Stimulated activated naive B cell treated with anti-CD40 and anti-IgM and Interleukin-4, amounts not matched to agents 10 μg/mL and 1 μg/mL and 100 μg/mL, for 72 hours (primary cell): ENCODE measurements around the gene AFDN.

Experiments
- ATAC-seq, 2 donors: fragments of 150-1000 bp; cut with Tn5 transposase; replicated peaks; 2 replicates each; pipeline ENCODE4 v1.10.0; 2021; ENCODE audit warnings: moderate library complexity in 1 of 2
- DNase-seq: peaks from one replicate; pipeline ENCODE4 v3.0.0; 2021
- H3K27ac Mint-ChIP-seq: one replicate; pipeline ENCODE4 v1.8.0; 2022; ENCODE audit warnings: mild to moderate bottlenecking, mixed read lengths
- H3K27me3 Mint-ChIP-seq, 2 donors: one replicate each; pipeline ENCODE4 v1.8.0; 2022; ENCODE audit warnings: mixed read lengths in 2 of 2
- H3K36me3 Mint-ChIP-seq, 2 donors: one replicate each; pipeline ENCODE4 v1.8.0; 2022; ENCODE audit warnings: mixed read lengths in 2 of 2, mild to moderate bottlenecking in 1 of 2
- H3K4me1 Mint-ChIP-seq, 2 donors: one replicate each; pipeline ENCODE4 v1.8.0; 2022; ENCODE audit warnings: mixed read lengths in 2 of 2, mild to moderate bottlenecking in 1 of 2
- H3K4me3 Mint-ChIP-seq, 2 donors: one replicate each; pipeline ENCODE4 v1.8.0; 2022; ENCODE audit warnings: mild to moderate bottlenecking in 2 of 2, mixed read lengths in 2 of 2, moderate library complexity in 1 of 2
- H3K9me3 Mint-ChIP-seq, 2 donors: one replicate each; pipeline ENCODE4 v1.8.0; 2022; ENCODE audit warnings: mixed read lengths in 2 of 2, mild to moderate bottlenecking in 1 of 2

The AFDN gene

DNA sequence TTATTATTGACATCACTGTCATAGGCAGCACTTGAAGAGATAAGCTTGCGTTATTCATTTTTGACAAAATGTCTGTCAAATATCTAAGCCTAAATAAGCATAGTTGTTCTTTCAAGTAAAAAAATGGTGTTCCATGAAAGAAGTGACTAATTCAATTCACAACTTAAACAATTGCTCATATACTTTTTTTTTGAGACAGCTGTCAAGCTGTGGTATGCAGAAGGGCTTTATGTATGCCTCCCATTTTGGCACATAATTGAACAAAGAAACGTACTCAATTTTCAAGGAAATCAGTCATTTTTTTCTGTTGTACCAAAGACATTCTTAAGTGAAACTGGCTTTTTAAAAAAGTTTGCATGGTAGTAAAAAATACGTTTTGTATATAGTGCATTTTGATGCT, 8.5 kb downstream of the AFDN start:
- H3K9me3 Mint-ChIP-seq, result no peaks in the 10 kb centered on the region
- H3K27me3 Mint-ChIP-seq, result peaks cover 14 to 35% of the 10 kb centered on the region in 2 donors
- no peak overlapping the region for H3K4me3 Mint-ChIP-seq
- ATAC-seq (no peak), DNase-seq (no peak)
- H3K36me3 Mint-ChIP-seq, result no peaks in the 10 kb centered on the region
- H3K4me1 Mint-ChIP-seq, result peaks cover 9 to 13% of the 10 kb centered on the region in 2 donors
- no peak overlapping the region for H3K27ac Mint-ChIP-seq

DNA sequence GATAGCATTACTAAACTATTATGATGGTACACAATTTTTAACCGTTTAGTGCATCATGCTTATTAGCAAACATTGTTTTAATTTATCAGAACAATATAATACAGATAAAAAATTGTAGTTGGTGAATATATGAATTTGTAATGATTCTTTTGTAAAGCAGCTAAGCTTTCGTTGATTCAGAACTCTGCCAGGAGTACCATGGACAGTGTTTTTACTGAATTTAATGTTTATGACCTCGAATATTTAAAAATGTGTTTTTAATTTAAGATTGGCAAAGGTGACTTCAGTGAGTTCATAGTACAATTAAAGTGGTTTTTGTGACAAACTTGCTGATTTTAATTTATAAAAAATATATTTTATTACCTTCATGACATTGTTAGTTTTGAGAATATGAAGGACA, 10.0 kb downstream of the AFDN start:
- Mint-ChIP-seq H3K27ac (no peak overlapping the region), H3K4me3 (no peak overlapping the region), H3K27me3 (peaks cover 9 to 25% of the 10 kb centered on the region in 2 donors), H3K4me1 (peaks cover 9 to 13% of the 10 kb centered on the region in 2 donors), H3K9me3 (no peaks in the 10 kb centered on the region), H3K36me3 (no peaks in the 10 kb centered on the region)
- DNase-seq (no peak), ATAC-seq (no peak)

DNA sequence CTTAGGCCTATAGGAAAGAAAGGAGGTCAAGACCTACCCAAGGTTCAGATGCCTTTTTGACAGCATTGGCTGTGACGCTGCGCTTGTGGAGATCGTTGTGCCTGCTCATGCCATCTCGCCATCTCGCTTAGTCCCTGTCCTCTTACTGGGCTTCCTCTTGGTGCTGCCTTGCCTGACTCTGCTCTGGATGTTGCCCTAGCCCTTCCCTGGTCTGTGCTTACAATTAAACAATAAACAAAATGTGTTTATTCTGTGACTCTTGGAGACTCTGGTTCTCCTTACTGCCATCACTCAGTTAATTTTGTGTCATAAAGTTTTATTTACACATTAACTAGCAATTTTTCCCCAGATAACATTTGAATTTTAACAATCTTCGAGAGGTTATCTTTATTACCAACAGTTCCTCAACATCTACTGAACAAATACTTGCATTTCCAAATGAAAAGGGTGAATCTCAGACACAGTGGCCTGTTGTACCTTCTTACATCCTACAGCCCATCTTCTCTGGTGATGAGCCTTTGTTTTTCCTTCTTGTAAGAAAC, 11.6 kb downstream of the AFDN start:
- ATAC-seq, result no peak
- Mint-ChIP-seq H3K27me3 (peaks cover 5 to 19% of the 10 kb centered on the region in 2 donors), H3K4me1 (peaks cover 3 to 4% of the 10 kb centered on the region in 2 donors), H3K27ac (no peak overlapping the region), H3K9me3 (no peaks in the 10 kb centered on the region), H3K4me3 (no peak overlapping the region), H3K36me3 (no peaks in the 10 kb centered on the region)
- no peak for DNase-seq

DNA sequence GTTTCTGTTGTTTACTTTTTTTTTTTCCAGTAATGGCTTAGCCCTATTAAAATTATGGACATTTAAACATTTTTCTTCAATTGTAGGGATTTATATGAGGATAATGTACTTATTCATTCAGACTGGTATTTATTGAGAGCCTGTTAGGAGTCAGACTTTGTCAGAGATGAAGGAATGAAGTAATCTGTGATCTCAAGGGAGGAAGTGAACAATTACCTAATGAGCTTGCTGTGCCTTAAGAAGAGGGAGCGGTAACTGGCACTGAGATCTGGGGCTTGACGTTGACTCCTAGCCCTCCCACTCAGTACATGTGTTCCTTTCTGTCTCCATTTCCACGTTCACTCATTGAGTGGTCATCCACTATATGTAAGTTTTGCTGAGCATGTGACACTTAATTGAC, 12.6 kb downstream of the AFDN start:
- Mint-ChIP-seq H3K9me3 (no peaks in the 10 kb centered on the region), H3K27ac (no peak overlapping the region), H3K4me3 (no peak overlapping the region), H3K36me3 (no peaks in the 10 kb centered on the region), H3K27me3 (peaks cover 5 to 16% of the 10 kb centered on the region in 2 donors), H3K4me1 (no peaks in the 10 kb centered on the region)
- DNase-seq (no peak), ATAC-seq (no peak)

DNA sequence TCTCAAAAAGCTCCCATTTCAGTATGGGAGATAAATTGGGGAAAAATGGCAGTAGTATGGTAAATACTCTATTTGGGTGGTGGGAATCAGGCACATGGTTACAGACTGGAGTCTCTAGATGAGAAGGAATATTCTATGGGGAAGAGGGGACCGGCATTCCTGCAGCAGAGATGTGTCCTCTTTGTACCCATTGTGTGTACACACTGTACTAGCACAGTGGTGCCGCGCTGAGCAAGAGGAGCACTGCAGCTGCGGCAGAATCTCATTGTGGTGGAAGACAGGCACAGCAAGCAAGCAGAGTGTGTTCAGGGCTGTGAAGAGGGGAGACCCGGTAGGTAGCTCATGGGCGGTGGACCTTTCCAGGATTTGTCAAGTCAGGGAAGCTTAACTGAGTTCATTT, 13.0 kb downstream of the AFDN start:
- H3K9me3 Mint-ChIP-seq, result no peaks in the 10 kb centered on the region
- H3K4me1 Mint-ChIP-seq, result no peaks in the 10 kb centered on the region
- DNase-seq (no peak), ATAC-seq (no peak)
- no peaks in the 10 kb centered on the region for H3K36me3 Mint-ChIP-seq
- no peak overlapping the region for H3K27ac Mint-ChIP-seq
- peaks cover 4 to 12% of the 10 kb centered on the region in 2 donors for H3K27me3 Mint-ChIP-seq
- H3K4me3 Mint-ChIP-seq, result no peak overlapping the region

DNA sequence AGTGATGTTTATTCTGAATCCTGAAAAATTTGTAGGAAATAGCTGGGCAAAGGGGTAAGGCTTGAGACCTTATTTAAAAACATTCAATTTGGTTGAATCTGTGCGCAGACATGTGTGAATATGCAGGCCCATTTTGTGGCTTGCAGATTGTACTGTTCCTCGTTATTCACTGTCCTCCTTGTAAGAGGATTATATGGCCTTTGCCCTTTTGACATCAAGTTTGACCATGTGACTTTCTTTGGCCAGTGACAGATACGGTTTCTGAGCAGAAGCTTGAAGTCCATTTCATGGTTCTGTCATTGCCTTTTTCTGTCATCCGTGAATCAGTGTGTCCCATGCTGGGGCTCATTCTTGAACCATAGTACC, 13.4 kb downstream of the AFDN start:
- Mint-ChIP-seq H3K27ac (no peak overlapping the region), H3K9me3 (no peaks in the 10 kb centered on the region), H3K36me3 (no peaks in the 10 kb centered on the region), H3K4me1 (no peaks in the 10 kb centered on the region), H3K4me3 (no peak overlapping the region), H3K27me3 (peaks cover 4 to 10% of the 10 kb centered on the region in 2 donors)
- ATAC-seq (no peak), DNase-seq (no peak)

DNA sequence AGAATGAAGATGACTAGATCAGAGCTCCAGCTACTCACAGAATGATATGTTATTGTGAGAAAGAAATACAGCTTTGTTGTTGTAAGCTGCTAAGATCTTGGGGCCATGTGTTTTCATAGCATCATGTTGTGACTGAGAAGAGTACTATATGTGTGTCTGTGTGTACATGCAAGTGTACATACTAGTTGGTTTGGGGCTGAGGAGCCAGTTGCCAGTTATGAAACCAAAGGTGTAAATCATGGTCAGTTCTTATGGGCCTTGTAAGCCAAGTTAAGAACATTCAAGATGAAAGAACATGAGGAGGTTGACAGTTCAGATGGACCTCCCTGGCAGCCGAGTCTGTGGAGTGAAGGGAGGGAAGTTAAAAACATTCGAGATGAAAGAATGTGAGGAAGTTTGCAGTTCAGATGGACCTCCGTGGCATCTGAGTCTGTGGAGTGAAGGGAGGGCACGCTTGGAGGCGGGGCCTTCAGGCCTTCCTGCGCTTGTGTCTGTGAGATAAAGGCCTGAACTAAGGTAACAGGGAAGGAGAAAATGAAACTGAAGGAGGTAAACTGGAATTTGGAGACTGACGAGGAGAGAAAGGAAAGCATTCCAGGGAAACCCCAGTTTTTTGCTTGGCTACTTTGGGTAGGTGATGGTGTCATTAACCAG, 13.9 kb downstream of the AFDN start:
- no peak for DNase-seq
- H3K4me1 Mint-ChIP-seq, result no peaks in the 10 kb centered on the region
- H3K27ac Mint-ChIP-seq, result no peak overlapping the region
- no peak overlapping the region for H3K4me3 Mint-ChIP-seq
- no peaks in the 10 kb centered on the region for H3K36me3 Mint-ChIP-seq
- no peaks in the 10 kb centered on the region for H3K9me3 Mint-ChIP-seq
- peaks cover 4 to 10% of the 10 kb centered on the region in 2 donors for H3K27me3 Mint-ChIP-seq
- ATAC-seq, result no peak

DNA sequence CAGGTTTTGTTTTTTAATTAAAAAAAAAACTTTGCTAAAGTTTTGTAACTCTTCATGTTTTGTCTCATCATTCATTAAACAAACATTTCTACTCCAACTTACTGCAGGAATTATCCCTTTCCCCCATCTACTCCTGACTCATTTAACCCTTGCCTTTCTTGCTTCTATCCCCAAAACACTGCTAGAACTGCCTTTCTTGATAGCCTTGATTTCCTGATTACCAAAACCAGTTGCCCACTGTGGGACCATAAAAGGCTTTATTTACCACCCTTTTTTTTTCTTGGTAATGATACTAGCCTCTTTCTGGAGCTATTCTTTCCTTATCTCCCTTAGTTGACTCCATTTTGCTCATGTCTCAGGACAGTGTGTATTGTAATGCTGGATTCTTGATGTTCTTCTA, 15.3 kb downstream of the AFDN start:
- H3K36me3 Mint-ChIP-seq, result no peaks in the 10 kb centered on the region
- ATAC-seq (no peak), DNase-seq (no peak)
- no peaks in the 10 kb centered on the region for H3K4me1 Mint-ChIP-seq
- H3K4me3 Mint-ChIP-seq, result no peak overlapping the region
- no peaks in the 10 kb centered on the region for H3K9me3 Mint-ChIP-seq
- no peak overlapping the region for H3K27ac Mint-ChIP-seq
- H3K27me3 Mint-ChIP-seq, result peaks cover 4 to 6% of the 10 kb centered on the region in 2 donors

DNA sequence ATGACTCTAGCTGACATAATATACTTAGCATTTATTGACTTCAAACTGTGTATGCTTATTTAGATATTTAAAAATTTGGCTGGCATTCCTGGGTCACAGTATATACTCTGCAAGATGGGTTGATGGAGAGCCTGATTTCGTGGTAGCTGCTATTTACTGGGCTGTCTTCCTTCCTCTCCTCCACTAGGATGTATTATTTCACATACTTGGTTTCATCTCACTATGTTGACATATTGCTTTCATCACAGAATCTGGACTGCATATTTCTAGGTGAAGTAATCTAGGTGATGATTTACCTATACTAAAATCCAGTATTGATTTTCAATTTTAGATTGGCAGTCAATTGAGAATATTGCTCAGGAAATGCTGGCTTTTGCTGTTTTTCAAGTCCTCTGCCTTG, 15.7 kb downstream of the AFDN start:
- H3K4me1 Mint-ChIP-seq, result no peaks in the 10 kb centered on the region
- no peak overlapping the region for H3K4me3 Mint-ChIP-seq
- no peaks in the 10 kb centered on the region for H3K36me3 Mint-ChIP-seq
- H3K27ac Mint-ChIP-seq, result no peak overlapping the region
- no peaks in the 10 kb centered on the region for H3K9me3 Mint-ChIP-seq
- peaks cover 9 to 10% of the 10 kb centered on the region in 2 donors for H3K27me3 Mint-ChIP-seq
- ATAC-seq (no peak), DNase-seq (no peak)

DNA sequence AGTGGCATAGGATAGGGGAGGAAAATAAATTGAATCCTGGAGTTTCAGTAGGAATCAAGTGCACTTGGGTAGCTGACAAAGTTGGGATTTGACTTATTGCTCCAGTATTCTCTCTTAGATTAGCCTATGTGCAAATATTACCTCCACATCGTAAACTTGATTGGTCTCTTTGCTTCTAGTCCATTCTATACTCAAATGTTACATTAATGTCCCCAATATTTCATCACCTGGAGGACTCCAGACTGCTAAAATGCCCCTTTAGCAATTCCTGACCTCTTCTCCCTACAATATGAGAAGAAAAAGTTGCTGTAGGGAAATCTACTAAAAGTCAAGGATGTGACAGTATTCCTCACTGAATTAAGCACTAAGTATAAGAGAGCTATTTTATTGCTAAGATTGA, 16.3 kb downstream of the AFDN start:
- Mint-ChIP-seq H3K27ac (no peak overlapping the region), H3K27me3 (peaks cover 9 to 15% of the 10 kb centered on the region in 2 donors), H3K4me1 (no peaks in the 10 kb centered on the region), H3K4me3 (no peak overlapping the region), H3K9me3 (no peaks in the 10 kb centered on the region), H3K36me3 (no peaks in the 10 kb centered on the region)
- DNase-seq (no peak), ATAC-seq (no peak)

DNA sequence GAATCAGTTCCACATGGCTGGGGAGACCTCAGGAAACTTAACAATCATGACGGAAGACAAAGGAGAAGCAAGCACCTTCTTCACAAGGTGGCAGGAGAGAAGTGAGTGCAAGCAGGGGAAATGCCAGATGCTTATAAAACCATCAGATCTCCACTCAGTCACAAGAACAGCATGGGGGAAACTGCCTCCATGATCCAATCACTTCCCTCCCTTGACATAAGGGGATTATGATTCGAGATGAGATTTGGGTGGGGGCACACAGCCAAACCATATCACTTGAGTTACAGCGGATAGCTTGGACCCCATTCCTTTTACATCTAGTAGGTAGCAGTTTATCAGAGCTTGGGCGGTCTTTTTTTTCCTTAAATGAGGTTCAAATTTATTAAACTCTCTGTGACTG, 19.1 kb downstream of the AFDN start:
- DNase-seq, result no peak
- Mint-ChIP-seq H3K9me3 (no peaks in the 10 kb centered on the region), H3K4me1 (peaks cover 2 to 6% of the 10 kb centered on the region in 2 donors), H3K27ac (no peak overlapping the region), H3K36me3 (no peaks in the 10 kb centered on the region), H3K27me3 (peaks cover 17 to 27% of the 10 kb centered on the region in 2 donors), H3K4me3 (no peak overlapping the region)
- ATAC-seq, result no peak

DNA sequence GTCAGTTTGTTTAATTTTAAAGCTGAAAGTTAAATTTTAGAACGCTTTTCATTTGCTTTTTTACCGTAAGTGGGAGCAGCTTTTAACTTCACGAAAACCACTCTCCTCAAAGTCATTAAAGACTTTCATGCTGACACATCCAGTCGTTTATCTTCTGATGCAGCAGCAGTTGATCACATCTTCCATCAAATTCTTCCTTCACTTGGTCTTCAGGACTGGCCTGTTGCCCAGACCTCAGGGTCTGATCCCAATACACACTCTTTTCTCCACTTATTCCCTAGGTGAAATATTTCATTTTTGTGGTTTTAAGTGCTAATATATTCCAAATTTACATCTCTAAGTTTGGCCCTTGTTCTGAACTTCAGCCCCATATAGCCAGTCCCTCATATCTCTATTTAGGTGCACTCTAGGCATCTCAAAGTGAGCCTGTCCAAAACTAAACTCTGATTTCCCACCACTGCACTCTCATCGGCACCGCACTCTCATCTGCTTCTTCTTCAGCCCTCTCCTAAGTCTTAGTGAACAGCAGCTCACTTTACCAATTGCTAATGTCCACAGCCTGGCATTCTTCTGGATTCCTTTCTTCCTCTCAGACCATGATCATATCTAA, 20.4 kb downstream of the AFDN start:
- Mint-ChIP-seq H3K4me1 (peaks cover 4 to 6% of the 10 kb centered on the region in 2 donors), H3K27me3 (peaks cover 21 to 32% of the 10 kb centered on the region in 2 donors), H3K4me3 (no peak overlapping the region), H3K9me3 (no peaks in the 10 kb centered on the region), H3K27ac (no peak overlapping the region), H3K36me3 (no peaks in the 10 kb centered on the region)
- DNase-seq (no peak), ATAC-seq (no peak)

DNA sequence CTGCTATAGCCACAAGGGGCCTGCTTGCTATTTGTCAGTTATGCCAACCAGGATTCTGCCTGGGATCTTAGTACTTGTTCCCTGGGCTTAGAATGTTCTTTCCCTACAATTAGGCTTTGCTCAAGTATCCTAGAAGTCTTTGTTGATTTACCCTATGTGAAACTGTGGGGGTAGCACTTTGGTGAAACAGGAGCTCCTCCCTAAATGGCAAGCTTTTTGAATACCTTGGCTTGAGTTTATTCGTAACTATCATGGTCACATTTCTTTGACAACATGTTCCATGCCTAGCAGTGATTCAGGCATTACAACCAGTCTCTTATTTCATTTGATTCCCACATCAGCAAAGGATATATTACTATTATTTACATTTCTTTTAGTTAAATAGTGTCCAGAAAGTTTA, 21.2 kb downstream of the AFDN start:
- no peak for ATAC-seq
- Mint-ChIP-seq H3K9me3 (no peaks in the 10 kb centered on the region), H3K4me1 (peaks cover 4 to 6% of the 10 kb centered on the region in 2 donors), H3K27ac (no peak overlapping the region), H3K4me3 (no peak overlapping the region), H3K36me3 (no peaks in the 10 kb centered on the region), H3K27me3 (peaks cover 23 to 35% of the 10 kb centered on the region in 2 donors)
- DNase-seq, result no peak

DNA sequence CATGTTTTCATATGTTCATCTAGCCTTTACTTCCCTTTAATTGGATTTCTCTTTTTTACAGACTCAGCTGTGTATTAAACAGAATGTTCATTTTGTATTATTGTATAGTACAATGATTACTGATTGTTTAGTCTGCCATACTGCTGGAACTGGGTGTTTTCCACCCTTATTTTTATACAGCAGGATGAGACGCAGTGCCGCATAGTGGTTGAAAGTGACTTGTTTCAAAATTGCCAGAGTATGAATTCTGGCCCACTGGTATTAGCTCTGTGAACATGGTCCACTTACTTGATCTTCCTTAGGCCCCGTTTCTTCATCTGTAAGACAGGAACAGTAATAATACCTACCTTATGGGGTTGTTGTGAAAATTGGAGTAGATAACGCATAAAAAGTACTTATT, 22.1 kb downstream of the AFDN start:
- H3K27ac Mint-ChIP-seq, result no peak overlapping the region
- H3K36me3 Mint-ChIP-seq, result no peaks in the 10 kb centered on the region
- peaks cover 4 to 6% of the 10 kb centered on the region in 2 donors for H3K4me1 Mint-ChIP-seq
- no peak for ATAC-seq
- H3K27me3 Mint-ChIP-seq, result peaks cover 21 to 35% of the 10 kb centered on the region in 2 donors
- H3K4me3 Mint-ChIP-seq, result no peak overlapping the region
- DNase-seq, result no peak
- no peaks in the 10 kb centered on the region for H3K9me3 Mint-ChIP-seq

DNA sequence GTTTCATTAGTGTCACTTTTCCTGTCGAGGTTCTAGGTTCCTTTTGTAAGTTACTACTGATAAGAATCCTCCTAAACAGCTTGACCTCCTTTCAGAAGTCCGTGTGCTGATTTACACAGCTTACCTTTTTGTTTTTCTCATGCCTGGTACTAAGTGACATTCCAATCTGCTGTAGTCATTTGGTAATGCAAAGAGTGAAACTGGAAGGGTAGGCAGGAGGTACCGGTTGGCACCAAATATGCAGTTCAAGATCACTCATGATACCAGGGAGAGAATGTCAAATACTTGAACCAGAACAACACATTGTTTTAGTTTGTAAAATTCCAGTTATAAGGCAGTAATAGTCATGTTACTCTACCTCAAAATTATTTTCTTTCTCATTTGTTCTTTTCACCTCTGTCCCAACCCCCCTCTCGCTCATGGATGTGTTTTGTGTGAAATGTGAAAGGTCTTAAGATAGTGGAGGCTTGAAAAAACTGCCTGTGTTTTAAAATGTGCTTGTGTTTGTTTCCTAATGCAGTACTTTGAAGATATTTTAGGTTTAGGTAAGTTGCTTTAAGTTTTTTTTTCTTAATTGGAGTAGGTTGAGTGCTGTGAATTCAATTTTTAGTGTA, 23.2 kb downstream of the AFDN start:
- Mint-ChIP-seq H3K27me3 (peaks cover 22 to 35% of the 10 kb centered on the region in 2 donors), H3K4me3 (no peak overlapping the region), H3K27ac (no peak overlapping the region), H3K4me1 (peaks cover 4 to 6% of the 10 kb centered on the region in 2 donors), H3K36me3 (no peaks in the 10 kb centered on the region), H3K9me3 (no peaks in the 10 kb centered on the region)
- DNase-seq (no peak), ATAC-seq (no peak)
